Right atrium auricular region (tissue), 2 donors: ENCODE data around the gene CEACAM16. TPM values are rescaled to one million over a fixed set of nuclear protein-coding genes. Genes with fewer than 3 reads are reported as not detected.
A peak's percentile ranks its signal among the peaks of the same experiment; 100 is the strongest.
"Not testable (repeated sequence)": the region's sequence is repeated elsewhere in the genome, so short reads cannot be mapped to it uniquely, and the experiment has no call there.

Source experiments
- DNase-seq: peaks from one replicate; pipeline ENCODE4 v3.0.0-alpha.2; 2019; ENCODE audit warnings: low spot score
- H3K27ac ChIP-seq, 2 donors: fragments of 200-600 bp; sonication (generic); 1 replicate in 1 of 2; 2 replicates in 1 of 2; pipeline ENCODE4 v1.5.1; 2016 to 2019
- H3K27me3 ChIP-seq, 2 donors: fragments of 200-600 bp; sonication (generic); one replicate each; pipeline versions ENCODE4 v1.5.1 to v1.6.0; 2017 to 2019
- H3K36me3 ChIP-seq: fragments of 200-600 bp; sonication (generic); one replicate; pipeline ENCODE4 v1.5.1; 2016
- H3K4me1 ChIP-seq, 2 donors: fragments of 200-600 bp; sonication (generic); one replicate each; pipeline versions ENCODE4 v1.5.1 to v1.6.0; 2017 to 2019
- H3K4me3 ChIP-seq, 2 donors: fragments of 200-600 bp; sonication (generic); 1 replicate in 1 of 2; 2 replicates in 1 of 2; pipeline ENCODE4 v1.5.1; 2017 to 2019; ENCODE audit warnings: mild to moderate bottlenecking in 1 of 2, moderate library complexity in 1 of 2
- H3K9me3 ChIP-seq, 2 donors: fragments of 200-600 bp; sonication (generic); one replicate each; pipeline ENCODE4 v1.5.1; 2019
- total RNA-seq, 2 donors: library from RNA; depleted of rRNA; stranded (reverse); fragments of >200 nt; gene quantifications; one replicate each; pipeline ENCODE4 v1.1.0, GENCODE V29; 2016
- TF ChIP-seq, protein P1 (sequence below), 2 donors: fragments of 200-600 bp; sonication (generic); IDR thresholded peaks; one replicate each; pipeline ENCODE4 v1.5.1; 2019; ENCODE audit warnings: antibody characterized with exemption in 2 of 2

The CEACAM16 gene
- total RNA-seq, 2 donors from 2014 or later, result not detected

DNA sequence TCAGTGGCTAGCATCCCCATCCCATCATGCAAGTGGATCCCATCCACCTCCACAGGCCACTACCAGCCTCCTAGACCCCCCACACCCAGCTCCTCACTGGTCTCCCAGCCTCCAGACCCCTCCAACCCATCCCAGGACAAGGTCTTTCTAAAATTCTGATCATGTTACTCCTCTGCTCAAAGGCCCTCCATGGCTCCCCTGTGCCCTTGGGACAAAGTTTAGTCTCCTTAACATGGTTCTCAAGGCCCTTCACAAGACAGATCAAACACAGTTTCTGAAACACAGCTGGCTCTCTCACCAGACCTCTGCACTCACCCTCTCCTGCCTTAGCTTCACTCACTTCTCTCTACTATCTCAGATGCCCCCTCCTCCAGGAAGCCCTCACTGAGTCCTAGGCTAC is 18.4 kb upstream of the CEACAM16 start:
- H3K4me1 ChIP-seq, result peaks cover 0 to 11% of the 10 kb centered on the region in 2 donors
- H3K36me3 ChIP-seq, result peaks cover 16% of the 10 kb centered on the region
- H3K27ac ChIP-seq, result no peak overlapping the region
- no peaks in the 10 kb centered on the region for H3K9me3 ChIP-seq
- DNase-seq, result no peak
- H3K27me3 ChIP-seq, result no peaks in the 10 kb centered on the region
- TF ChIP-seq, protein P1, sequence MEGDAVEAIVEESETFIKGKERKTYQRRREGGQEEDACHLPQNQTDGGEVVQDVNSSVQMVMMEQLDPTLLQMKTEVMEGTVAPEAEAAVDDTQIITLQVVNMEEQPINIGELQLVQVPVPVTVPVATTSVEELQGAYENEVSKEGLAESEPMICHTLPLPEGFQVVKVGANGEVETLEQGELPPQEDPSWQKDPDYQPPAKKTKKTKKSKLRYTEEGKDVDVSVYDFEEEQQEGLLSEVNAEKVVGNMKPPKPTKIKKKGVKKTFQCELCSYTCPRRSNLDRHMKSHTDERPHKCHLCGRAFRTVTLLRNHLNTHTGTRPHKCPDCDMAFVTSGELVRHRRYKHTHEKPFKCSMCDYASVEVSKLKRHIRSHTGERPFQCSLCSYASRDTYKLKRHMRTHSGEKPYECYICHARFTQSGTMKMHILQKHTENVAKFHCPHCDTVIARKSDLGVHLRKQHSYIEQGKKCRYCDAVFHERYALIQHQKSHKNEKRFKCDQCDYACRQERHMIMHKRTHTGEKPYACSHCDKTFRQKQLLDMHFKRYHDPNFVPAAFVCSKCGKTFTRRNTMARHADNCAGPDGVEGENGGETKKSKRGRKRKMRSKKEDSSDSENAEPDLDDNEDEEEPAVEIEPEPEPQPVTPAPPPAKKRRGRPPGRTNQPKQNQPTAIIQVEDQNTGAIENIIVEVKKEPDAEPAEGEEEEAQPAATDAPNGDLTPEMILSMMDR (IDR thresholded peaks at IDR 0.05), result no peak
- no peak overlapping the region for H3K4me3 ChIP-seq

DNA sequence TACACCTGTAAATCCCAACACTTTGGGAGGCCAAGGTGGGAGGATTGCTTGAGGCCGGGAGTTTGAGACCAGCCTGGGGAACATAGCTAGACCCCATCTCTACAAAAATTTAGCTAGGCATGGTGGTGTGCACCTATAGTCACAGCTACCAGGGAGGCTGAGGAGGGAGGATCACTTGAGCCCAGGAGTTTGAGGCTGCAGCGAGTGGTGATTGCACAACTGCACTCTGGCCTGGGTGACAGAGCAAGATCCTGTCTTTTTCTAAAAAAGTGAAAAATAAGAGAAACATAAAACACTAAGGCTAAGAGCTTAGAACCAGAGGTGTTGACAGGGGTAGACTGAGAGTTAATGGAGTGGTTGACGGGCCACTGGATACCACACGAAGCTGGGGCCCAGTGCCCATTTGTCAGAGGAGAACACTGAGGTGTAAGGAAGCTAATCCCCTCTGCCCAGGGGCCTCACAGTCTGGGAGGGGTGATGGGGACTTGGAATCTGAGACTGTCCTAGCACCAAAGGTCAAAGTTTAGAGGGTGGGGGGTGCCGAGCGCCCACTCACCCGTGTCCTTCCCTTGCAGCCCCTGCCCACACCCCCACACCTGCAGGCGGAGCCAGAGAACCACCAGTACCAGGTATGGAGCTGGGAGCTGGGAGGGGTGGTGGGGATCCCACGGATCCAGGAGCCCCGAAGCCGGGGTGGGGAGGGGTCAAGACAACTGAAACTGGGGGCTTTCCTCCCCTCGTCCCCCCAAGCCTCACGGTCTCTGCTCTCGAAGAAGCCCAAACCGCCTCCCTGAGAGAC is 16.8 kb upstream of the CEACAM16 start:
- peaks cover 0 to 11% of the 10 kb centered on the region in 2 donors for H3K4me1 ChIP-seq
- TF ChIP-seq, protein P1 (IDR thresholded peaks at IDR 0.05), result no peak
- no peak overlapping the region for H3K4me3 ChIP-seq
- H3K36me3 ChIP-seq, result peaks cover 16% of the 10 kb centered on the region
- H3K9me3 ChIP-seq, result no peaks in the 10 kb centered on the region
- H3K27ac ChIP-seq, result no peak overlapping the region
- no peak for DNase-seq
- no peaks in the 10 kb centered on the region for H3K27me3 ChIP-seq

DNA sequence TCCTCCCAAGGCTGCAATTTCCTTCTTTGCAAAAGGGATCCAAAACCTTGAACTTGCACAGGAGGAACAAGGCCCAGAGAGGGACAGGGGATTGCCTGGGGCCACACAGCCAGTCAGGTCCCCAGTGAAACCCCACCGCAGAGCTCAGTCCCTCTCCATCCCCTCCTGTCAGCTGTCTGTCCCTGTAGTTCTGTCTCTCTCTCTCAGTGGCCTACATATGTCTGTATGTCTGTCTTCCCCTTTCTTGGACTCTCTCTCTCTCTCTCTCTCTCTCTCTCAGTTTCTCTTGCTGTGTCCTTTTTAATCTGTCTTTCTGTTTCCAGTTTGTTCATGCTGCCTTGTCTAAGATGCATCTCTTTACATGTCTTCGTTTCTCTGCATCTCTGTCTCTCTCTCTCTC is 16.1 kb upstream of the CEACAM16 start:
- H3K27ac ChIP-seq, result no peak overlapping the region
- H3K27me3 ChIP-seq, result no peaks in the 10 kb centered on the region

DNA sequence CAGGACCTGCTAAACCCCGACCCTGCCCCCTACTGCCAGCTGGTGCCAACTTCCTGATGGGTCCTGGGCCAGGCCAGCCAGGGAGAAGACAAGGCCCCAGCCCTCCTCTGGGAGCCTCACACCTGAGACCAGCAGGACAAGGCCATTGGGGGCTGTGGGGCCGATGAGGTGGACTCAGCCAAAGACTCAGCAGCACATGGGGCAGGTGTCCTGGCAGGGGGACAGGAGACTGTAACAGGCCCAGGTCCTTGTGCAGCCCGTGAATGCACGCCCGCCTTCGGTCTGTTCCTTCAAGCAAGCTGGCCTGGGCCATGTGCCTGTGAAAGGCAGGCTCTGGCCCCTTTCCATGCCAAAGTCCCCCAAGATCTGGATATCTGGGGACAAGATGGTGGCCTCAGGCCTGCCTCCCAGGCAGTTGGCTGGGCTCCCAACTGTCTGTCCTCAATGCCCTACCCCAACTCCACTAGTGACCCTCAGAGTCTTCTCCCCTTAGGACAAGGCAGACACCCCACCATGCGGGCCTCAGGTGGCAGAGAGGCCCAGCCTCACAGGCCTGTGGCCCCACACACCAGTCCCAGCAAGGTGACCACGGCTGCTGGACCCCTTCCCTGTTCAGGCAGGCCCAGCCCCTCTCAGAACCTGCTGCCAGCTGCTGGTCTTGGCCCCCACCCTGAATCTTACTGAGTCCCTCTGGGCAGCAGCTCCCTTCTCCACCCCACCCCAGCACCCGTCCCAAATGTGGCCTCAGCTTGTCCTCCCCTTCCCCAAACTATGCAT is 15.3 kb upstream of the CEACAM16 start:
- peaks cover 14% of the 10 kb centered on the region for H3K36me3 ChIP-seq
- TF ChIP-seq, protein P1 (IDR thresholded peaks at IDR 0.05), result no peak
- DNase-seq, result no peak
- no peaks in the 10 kb centered on the region for H3K9me3 ChIP-seq
- peaks cover 0 to 11% of the 10 kb centered on the region in 2 donors for H3K4me1 ChIP-seq
- H3K27ac ChIP-seq, result peak overlapping the region in 1 of 2 donors; percentile 26
- H3K27me3 ChIP-seq, result no peaks in the 10 kb centered on the region
- H3K4me3 ChIP-seq, result no peak overlapping the region

More for the DNA sequence above, 16.1 kb upstream of the CEACAM16 start:
- Histone ChIP-seq H3K4me1 (peaks cover 0 to 11% of the 10 kb centered on the region in 2 donors), H3K4me3 (no peak overlapping the region), H3K9me3 (no peaks in the 10 kb centered on the region), H3K36me3 (peaks cover 16% of the 10 kb centered on the region)
- TF ChIP-seq, protein P1 (IDR thresholded peaks at IDR 0.05), result no peak
- no peak for DNase-seq

DNA sequence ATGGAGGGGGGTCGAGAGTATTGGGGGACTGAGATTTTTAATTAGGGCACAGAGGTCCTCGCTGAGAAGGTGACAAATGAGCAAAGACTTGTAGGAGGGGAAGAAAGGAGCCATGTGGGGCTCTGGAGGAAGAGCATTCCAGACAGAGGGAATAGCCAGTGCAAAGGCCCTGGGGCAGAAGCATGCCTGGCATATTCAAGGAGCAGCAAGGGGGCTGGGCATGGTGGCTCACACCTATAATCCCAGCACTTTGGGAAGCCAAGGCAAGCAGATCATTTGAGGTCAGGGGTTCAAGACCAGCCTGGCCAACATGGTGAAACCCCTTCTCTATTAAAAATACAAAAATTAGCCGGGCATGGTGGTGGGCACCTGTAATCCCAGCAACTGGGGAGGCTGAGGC is 14.6 kb upstream of the CEACAM16 start:
- not testable (repeated sequence) for H3K9me3 ChIP-seq, DNase-seq, H3K27me3 ChIP-seq, H3K4me3 ChIP-seq, H3K36me3 ChIP-seq
- Histone ChIP-seq H3K4me1 (peaks cover 0 to 16% of the 10 kb centered on the region in 2 donors), H3K27ac (peak overlapping the region; percentile 26 to 36)
